GM12878 (cell line): Measurements from ENCODE around the gene HSD17B1. TPM values are rescaled to one million over a fixed set of nuclear protein-coding genes. Genes with fewer than 3 reads are reported as not detected.

Experiments
- BACH1 ChIP-seq: fragments of 450-650 bp; IDR thresholded peaks from 2 replicates; pipeline ENCODE4 v1.6.1; 2017; ENCODE audit warnings: mild to moderate bottlenecking, borderline replicate concordance
- CBX3 ChIP-seq: fragments of 200-600 bp; sonication (generic); IDR thresholded peaks from 2 replicates; pipeline ENCODE4 v1.6.1; 2016; ENCODE audit warnings: low read depth, borderline replicate concordance
- CHD1 ChIP-seq: IDR thresholded peaks from 2 replicates; pipeline ENCODE4 v1.6.1; 2012; ENCODE audit warnings: low read depth, low read length, improper control_type of control experiment
- CHD2 ChIP-seq: IDR thresholded peaks from 2 replicates; pipeline ENCODE4 v1.6.1; 2011; ENCODE audit warnings: low read depth, low read length, improper control_type of control experiment, borderline replicate concordance
- EZH2 ChIP-seq: IDR thresholded peaks from 2 replicates; pipeline ENCODE4 v1.6.1; 2012; ENCODE audit warnings: low read depth, mild to moderate bottlenecking, control low read depth, inconsistent platforms, low read length, borderline replicate concordance; ENCODE audit not compliant: control insufficient read depth
- FOXM1 ChIP-seq: IDR thresholded peaks from 2 replicates; pipeline ENCODE4 v1.6.1; 2012; ENCODE audit warnings: low read depth, mild to moderate bottlenecking, inconsistent platforms, low read length, moderate library complexity
- HDGF ChIP-seq: fragments of 450-650 bp; IDR thresholded peaks from 2 replicates; pipeline ENCODE4 v1.6.1; 2016; ENCODE audit warnings: antibody characterized with exemption
- IRF5 ChIP-seq: fragments of 450-650 bp; IDR thresholded peaks from 2 replicates; pipeline ENCODE4 v1.6.1; 2017; ENCODE audit warnings: borderline replicate concordance
- KLF5 ChIP-seq: fragments of 450-650 bp; IDR thresholded peaks from 2 replicates; pipeline ENCODE4 v1.6.1; 2014; ENCODE audit warnings: mild to moderate bottlenecking; ENCODE audit not compliant: partially characterized antibody
- MXI1 ChIP-seq: fragments of 150-350 bp; IDR thresholded peaks from 2 replicates; pipeline ENCODE4 v1.6.1; 2011; ENCODE audit warnings: low read depth, mild to moderate bottlenecking, inconsistent platforms, low read length, improper control_type of control experiment
- PAX5 ChIP-seq: IDR thresholded peaks from 2 replicates; pipeline ENCODE4 v1.6.1; 2011; ENCODE audit warnings: low read depth, low read length, borderline replicate concordance
- RCOR1 ChIP-seq: conservative IDR thresholded peaks from 2 replicates; pipeline ENCODE4 v1.6.1; 2012; ENCODE audit warnings: low read depth, low read length, improper control_type of control experiment
- SIN3A ChIP-seq: IDR thresholded peaks from 2 replicates; pipeline ENCODE4 v1.6.1; 2012; ENCODE audit warnings: low read depth, low read length, improper control_type of control experiment
- SMARCA5 ChIP-seq: fragments of 450-650 bp; IDR thresholded peaks from 2 replicates; pipeline ENCODE4 v1.6.1; 2017; ENCODE audit warnings: mild to moderate bottlenecking
- TAF1 ChIP-seq: IDR thresholded peaks from 2 replicates; pipeline ENCODE4 v1.6.1; 2011; ENCODE audit warnings: mild to moderate bottlenecking, low read depth, low read length, borderline replicate concordance
- ZNF24 ChIP-seq: fragments of 450-650 bp; IDR thresholded peaks from 2 replicates; pipeline ENCODE4 v1.6.1; 2017; ENCODE audit warnings: antibody characterized with exemption, mild to moderate bottlenecking
- ZNF384 ChIP-seq: IDR thresholded peaks from 2 replicates; pipeline ENCODE4 v1.6.1; 2012; ENCODE audit warnings: low read depth, mild to moderate bottlenecking, low read length, improper control_type of control experiment, borderline replicate concordance
- polyA plus RNA-seq, 11 experiments: library from polyadenylated mRNA; depleted of rRNA in 4 of 11; unstranded in 6 of 11; stranded (reverse) in 5 of 11; fragments of >200 nt; fragmentation: Nextera tagmentation in 4 of 11; fragmentation: Illumina TruSeq in 1 of 11; extraction: Ambion mirVana in 4 of 11; extraction: Trizol in 1 of 11; gene quantifications; 1 replicate in 1 of 11; 2 replicates in 10 of 11; pipeline versions ENCODE4 v1.2.1 to v1.2.3, GENCODE V29; 2011 to 2016; ENCODE audit warnings: inconsistent platforms in 2 of 11, missing spikeins in 2 of 11, low read depth in 1 of 11
- total RNA-seq, 4 experiments: library from RNA; depleted of rRNA in 3 of 4; stranded (reverse); fragments of >200 nt in 3 of 4; fragmentation: Illumina TruSeq in 1 of 4; extraction: Trizol in 1 of 4; gene quantifications; 2 replicates each; pipeline versions ENCODE4 v1.2.1 to v1.2.3, GENCODE V29; 2013 to 2021
- TF ChIP-seq, protein P1 (sequence below): fragments of 450-650 bp; IDR thresholded peaks from 2 replicates; pipeline ENCODE4 v1.6.1; 2017; ENCODE audit warnings: mild to moderate bottlenecking, moderate library complexity
- TF ChIP-seq, protein P2 (sequence below): fragments of 450-650 bp; IDR thresholded peaks from 2 replicates; pipeline ENCODE4 v1.6.1; 2017; ENCODE audit warnings: low read depth, mild to moderate bottlenecking, moderate library complexity
- TF ChIP-seq, protein P3 (sequence below): IDR thresholded peaks from 2 replicates; pipeline ENCODE4 v1.6.1; 2012; ENCODE audit warnings: mild to moderate bottlenecking, low read depth, low read length

Gene HSD17B1
- total and polyA plus RNA-seq, 10 of the 15 experiments (the other 5 are each of a cell fraction or from before 2014, with no cell fraction given), result 0.15 to 1.1 (median 0.42) TPM

DNA sequence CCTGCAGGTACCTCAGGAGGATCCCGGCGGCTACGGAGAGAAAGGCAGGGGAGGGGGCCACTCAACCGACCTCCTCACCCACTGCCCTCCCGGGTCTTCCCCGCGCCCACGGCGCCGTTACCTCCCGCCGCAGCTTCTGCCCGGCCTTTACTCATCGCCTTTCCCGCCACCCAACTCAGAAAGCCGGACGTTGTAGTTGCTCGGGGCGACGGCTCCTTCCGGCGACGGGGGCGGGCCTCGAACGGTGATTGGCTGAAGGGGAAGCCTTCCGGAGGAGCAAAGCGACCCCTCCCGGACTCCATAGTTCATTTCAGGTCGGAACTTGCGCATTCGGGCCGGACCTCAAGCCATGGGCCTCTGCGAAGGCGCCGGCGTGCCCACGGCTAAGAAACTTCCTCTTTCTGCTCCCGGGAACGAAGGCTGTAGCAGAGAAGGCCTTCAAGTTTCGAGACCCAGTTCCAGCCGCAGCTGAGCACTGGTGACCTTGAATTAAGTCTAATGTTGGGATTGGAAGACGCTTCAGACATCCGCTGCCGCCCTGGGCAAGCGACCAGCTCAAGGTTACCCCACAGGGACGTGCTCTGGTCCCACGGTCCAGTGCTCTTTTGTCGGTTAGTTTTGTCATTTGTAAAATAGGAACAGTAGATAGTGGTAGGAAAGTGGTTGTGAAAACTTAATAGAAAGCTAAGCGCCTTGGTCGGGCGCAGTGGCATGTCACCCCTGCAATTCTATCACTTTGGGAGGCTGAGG lies 25.0 kb downstream of the HSD17B1 start, which contains the start of gene PSMC3IP (continued):
- TF ChIP-seq, protein P1, sequence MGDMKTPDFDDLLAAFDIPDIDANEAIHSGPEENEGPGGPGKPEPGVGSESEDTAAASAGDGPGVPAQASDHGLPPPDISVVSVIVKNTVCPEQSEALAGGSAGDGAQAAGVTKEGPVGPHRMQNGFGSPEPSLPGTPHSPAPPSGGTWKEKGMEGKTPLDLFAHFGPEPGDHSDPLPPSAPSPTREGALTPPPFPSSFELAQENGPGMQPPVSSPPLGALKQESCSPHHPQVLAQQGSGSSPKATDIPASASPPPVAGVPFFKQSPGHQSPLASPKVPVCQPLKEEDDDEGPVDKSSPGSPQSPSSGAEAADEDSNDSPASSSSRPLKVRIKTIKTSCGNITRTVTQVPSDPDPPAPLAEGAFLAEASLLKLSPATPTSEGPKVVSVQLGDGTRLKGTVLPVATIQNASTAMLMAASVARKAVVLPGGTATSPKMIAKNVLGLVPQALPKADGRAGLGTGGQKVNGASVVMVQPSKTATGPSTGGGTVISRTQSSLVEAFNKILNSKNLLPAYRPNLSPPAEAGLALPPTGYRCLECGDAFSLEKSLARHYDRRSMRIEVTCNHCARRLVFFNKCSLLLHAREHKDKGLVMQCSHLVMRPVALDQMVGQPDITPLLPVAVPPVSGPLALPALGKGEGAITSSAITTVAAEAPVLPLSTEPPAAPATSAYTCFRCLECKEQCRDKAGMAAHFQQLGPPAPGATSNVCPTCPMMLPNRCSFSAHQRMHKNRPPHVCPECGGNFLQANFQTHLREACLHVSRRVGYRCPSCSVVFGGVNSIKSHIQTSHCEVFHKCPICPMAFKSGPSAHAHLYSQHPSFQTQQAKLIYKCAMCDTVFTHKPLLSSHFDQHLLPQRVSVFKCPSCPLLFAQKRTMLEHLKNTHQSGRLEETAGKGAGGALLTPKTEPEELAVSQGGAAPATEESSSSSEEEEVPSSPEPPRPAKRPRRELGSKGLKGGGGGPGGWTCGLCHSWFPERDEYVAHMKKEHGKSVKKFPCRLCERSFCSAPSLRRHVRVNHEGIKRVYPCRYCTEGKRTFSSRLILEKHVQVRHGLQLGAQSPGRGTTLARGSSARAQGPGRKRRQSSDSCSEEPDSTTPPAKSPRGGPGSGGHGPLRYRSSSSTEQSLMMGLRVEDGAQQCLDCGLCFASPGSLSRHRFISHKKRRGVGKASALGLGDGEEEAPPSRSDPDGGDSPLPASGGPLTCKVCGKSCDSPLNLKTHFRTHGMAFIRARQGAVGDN, result peak; percentile 90
- TF ChIP-seq, protein P2, sequence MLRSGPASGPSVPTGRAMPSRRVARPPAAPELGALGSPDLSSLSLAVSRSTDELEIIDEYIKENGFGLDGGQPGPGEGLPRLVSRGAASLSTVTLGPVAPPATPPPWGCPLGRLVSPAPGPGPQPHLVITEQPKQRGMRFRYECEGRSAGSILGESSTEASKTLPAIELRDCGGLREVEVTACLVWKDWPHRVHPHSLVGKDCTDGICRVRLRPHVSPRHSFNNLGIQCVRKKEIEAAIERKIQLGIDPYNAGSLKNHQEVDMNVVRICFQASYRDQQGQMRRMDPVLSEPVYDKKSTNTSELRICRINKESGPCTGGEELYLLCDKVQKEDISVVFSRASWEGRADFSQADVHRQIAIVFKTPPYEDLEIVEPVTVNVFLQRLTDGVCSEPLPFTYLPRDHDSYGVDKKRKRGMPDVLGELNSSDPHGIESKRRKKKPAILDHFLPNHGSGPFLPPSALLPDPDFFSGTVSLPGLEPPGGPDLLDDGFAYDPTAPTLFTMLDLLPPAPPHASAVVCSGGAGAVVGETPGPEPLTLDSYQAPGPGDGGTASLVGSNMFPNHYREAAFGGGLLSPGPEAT, result peak; percentile 63
- TF ChIP-seq ZNF384, result no peak
- no peak for TF ChIP-seq PAX5
- TF ChIP-seq MXI1, result peak; percentile 85
- peak; percentile 88 for TF ChIP-seq TAF1
- peak; percentile 87 for TF ChIP-seq CHD2
- no peak for TF ChIP-seq CHD1
- TF ChIP-seq CBX3, result no peak
- TF ChIP-seq RCOR1, result no peak; the same call in 1 of the 2 replicates
- no peak for TF ChIP-seq ZNF24
- TF ChIP-seq EZH2, result no peak
- no peak for TF ChIP-seq SMARCA5
- no peak for TF ChIP-seq HDGF
- TF ChIP-seq IRF5, result no peak
- TF ChIP-seq KLF5, result no peak
- TF ChIP-seq, protein P3, sequence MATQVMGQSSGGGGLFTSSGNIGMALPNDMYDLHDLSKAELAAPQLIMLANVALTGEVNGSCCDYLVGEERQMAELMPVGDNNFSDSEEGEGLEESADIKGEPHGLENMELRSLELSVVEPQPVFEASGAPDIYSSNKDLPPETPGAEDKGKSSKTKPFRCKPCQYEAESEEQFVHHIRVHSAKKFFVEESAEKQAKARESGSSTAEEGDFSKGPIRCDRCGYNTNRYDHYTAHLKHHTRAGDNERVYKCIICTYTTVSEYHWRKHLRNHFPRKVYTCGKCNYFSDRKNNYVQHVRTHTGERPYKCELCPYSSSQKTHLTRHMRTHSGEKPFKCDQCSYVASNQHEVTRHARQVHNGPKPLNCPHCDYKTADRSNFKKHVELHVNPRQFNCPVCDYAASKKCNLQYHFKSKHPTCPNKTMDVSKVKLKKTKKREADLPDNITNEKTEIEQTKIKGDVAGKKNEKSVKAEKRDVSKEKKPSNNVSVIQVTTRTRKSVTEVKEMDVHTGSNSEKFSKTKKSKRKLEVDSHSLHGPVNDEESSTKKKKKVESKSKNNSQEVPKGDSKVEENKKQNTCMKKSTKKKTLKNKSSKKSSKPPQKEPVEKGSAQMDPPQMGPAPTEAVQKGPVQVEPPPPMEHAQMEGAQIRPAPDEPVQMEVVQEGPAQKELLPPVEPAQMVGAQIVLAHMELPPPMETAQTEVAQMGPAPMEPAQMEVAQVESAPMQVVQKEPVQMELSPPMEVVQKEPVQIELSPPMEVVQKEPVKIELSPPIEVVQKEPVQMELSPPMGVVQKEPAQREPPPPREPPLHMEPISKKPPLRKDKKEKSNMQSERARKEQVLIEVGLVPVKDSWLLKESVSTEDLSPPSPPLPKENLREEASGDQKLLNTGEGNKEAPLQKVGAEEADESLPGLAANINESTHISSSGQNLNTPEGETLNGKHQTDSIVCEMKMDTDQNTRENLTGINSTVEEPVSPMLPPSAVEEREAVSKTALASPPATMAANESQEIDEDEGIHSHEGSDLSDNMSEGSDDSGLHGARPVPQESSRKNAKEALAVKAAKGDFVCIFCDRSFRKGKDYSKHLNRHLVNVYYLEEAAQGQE, result no peak
- TF ChIP-seq BACH1, result no peak
- TF ChIP-seq FOXM1, result no peak; the same call in 1 of the 2 replicates
- peak; percentile 98 for TF ChIP-seq SIN3A
